HepG2 (cell line): ENCODE results near the gene GNAI2. TPM values are rescaled to one million over a fixed set of nuclear protein-coding genes. Genes with fewer than 3 reads are reported as not detected.

Source experiments
- ATAC-seq: fragments of 200-7000 bp; cut with Tn5 transposase; 3 replicates; pipeline ENCODE4 v1.9.1; 2020; ENCODE audit warnings: mild to moderate bottlenecking, moderate library complexity
- BruUV-seq: library from RNA; stranded (reverse); fragments of 400-500 nt; replicated peaks from 2 replicates; lab custom pipeline; 2021; lab: Mats Ljungman, UMichigan
- CTCF ChIA-PET: fragments of 300-600 bp; formaldehyde crosslinking; extraction: SDS; loops from one replicate; lab custom pipeline; 2021; ENCODE audit warnings: low total read pairs, inconsistent platforms, low intra/inter-chr PET ratio; lab: Yijun Ruan, JAX
- POLR2A ChIA-PET: fragments of 350-600 bp; sonication (Branson Sonifier 250); formaldehyde crosslinking; loops from one replicate; lab custom pipeline; 2020; ENCODE audit warnings: antibody characterized with exemption, inconsistent platforms; lab: Yijun Ruan, JAX
- DNase-seq: peaks from one replicate; pipeline ENCODE4 v3.0.0-alpha.2; 2015; ENCODE audit warnings: low spot score
- FAIRE-seq: peaks from 3 replicates; lab custom pipeline; 2011; peaks lifted over from hg19 to GRCh38; lab: Jason Lieb, UNC
- H2AFZ ChIP-seq: one replicate; pipeline ENCODE4 v1.6.1; 2011; ENCODE audit warnings: low read length, inconsistent platforms
- H3K27ac ChIP-seq: fragments of 300-600 bp; 3 replicates; pipeline ENCODE4 v1.8.0; 2011; ENCODE audit warnings: mixed run types, mild to moderate bottlenecking, mixed read lengths, low read length, inconsistent platforms; ENCODE audit not compliant: insufficient read depth; ENCODE audit errors: extremely low read length
- H3K27me3 ChIP-seq, 2 experiments: fragments of 200-600 bp in 1 of 2; 2 replicates in 1 of 2; 3 replicates in 1 of 2; pipeline versions ENCODE4 v1.6.0 to v1.8.0; 2011; ENCODE audit warnings: low read length in 2 of 2, mild to moderate bottlenecking in 2 of 2, moderate library complexity in 2 of 2, inconsistent platforms in 1 of 2; ENCODE audit not compliant: insufficient read depth in 2 of 2, control insufficient read depth in 1 of 2
- H3K36me3 ChIP-seq, 2 experiments: fragments of 200-600 bp in 1 of 2; replicated peaks in 1 of 2; 2 replicates in 1 of 2; 3 replicates in 1 of 2; pipeline versions ENCODE4 v1.5.1 to v1.8.0; 2011; ENCODE audit warnings: low read length in 2 of 2, inconsistent platforms in 1 of 2; ENCODE audit not compliant: insufficient read depth in 2 of 2, control insufficient read depth in 1 of 2
- H3K4me1 ChIP-seq: 2 replicates; pipeline ENCODE4 v1.5.1; 2012; ENCODE audit warnings: low read length, inconsistent platforms; ENCODE audit not compliant: insufficient read depth
- H3K4me2 ChIP-seq: 2 replicates; pipeline ENCODE4 v1.6.0; 2011; ENCODE audit warnings: low read depth, low read length, inconsistent platforms
- H3K4me3 ChIP-seq, 3 experiments: fragments of 200-600 bp in 1 of 3; sonication (generic), shearing (Covaris generic) in 1 of 3; replicated peaks in 1 of 3; 2 replicates each; pipeline ENCODE4 v1.5.1; 2011 to 2016; ENCODE audit warnings: low read length in 3 of 3, inconsistent platforms in 2 of 3, low read depth in 2 of 3, mild to moderate bottlenecking in 2 of 3, control low read depth in 1 of 3, mixed read lengths in 1 of 3; ENCODE audit not compliant: insufficient read depth in 1 of 3
- H3K79me2 ChIP-seq: one replicate; pipeline ENCODE4 v1.6.1; 2011; ENCODE audit warnings: low read length, inconsistent platforms; ENCODE audit not compliant: insufficient read depth
- H3K9ac ChIP-seq: 2 replicates; pipeline ENCODE4 v1.6.0; 2011; ENCODE audit warnings: mild to moderate bottlenecking, low read depth, low read length, inconsistent platforms; ENCODE audit not compliant: insufficient read depth
- H3K9me3 ChIP-seq: 2 replicates; pipeline ENCODE4 v1.5.1; 2012; ENCODE audit warnings: mild to moderate bottlenecking, low read length
- H4K20me1 ChIP-seq: 2 replicates; pipeline ENCODE4 v1.6.0; 2011; ENCODE audit warnings: inconsistent platforms, mild to moderate bottlenecking, low read length, moderate library complexity; ENCODE audit not compliant: insufficient read depth
- AGO1 ChIP-seq: fragments of 200-400 bp; formaldehyde crosslinking; IDR thresholded peaks from 2 replicates; pipeline ENCODE4 v1.6.1; 2017; ENCODE audit warnings: mild to moderate bottlenecking, low read depth, low read length, moderate library complexity; ENCODE audit not compliant: poor library complexity, severe bottlenecking
- AHR ChIP-seq: IDR thresholded peaks from 2 replicates; pipeline ENCODE4 v1.6.1; 2018; ENCODE audit warnings: missing genetic modification reagents, missing compliant biosample characterization
- CENPBD1 ChIP-seq: sonication (generic); formaldehyde crosslinking; IDR thresholded peaks from 2 replicates; pipeline ENCODE4 v1.8.0; 2022; ENCODE audit warnings: missing genetic modification reagents, low read depth, mild to moderate bottlenecking, borderline replicate concordance
- HDAC2 ChIP-seq: sonication (generic); formaldehyde crosslinking; IDR thresholded peaks from 2 replicates; pipeline ENCODE4 v1.4.0; 2020; ENCODE audit warnings: missing genetic modification reagents
- IRF1 ChIP-seq: sonication (generic); formaldehyde crosslinking; IDR thresholded peaks from 2 replicates; pipeline ENCODE4 v1.4.0; 2020; ENCODE audit warnings: low read depth, mild to moderate bottlenecking, missing genetic modification reagents
- NR1H2 ChIP-seq: sonication (generic); formaldehyde crosslinking; IDR thresholded peaks from 2 replicates; pipeline ENCODE4 v1.8.1; 2022; ENCODE audit warnings: low read depth, missing genetic modification reagents, borderline replicate concordance
- RAD21 ChIP-seq: fragments of 450-650 bp; formaldehyde crosslinking; IDR thresholded peaks from 2 replicates; pipeline ENCODE4 v1.5.0; 2020; ENCODE audit warnings: mild to moderate bottlenecking
- SNAI1 ChIP-seq: sonication (generic); formaldehyde crosslinking; IDR thresholded peaks from 2 replicates; pipeline ENCODE4 v1.5.0; 2020; ENCODE audit warnings: mild to moderate bottlenecking, missing genetic modification reagents, borderline replicate concordance
- ZBTB43 ChIP-seq: sonication (generic); formaldehyde crosslinking; conservative IDR thresholded peaks from 2 replicates; pipeline ENCODE4 v1.4.0; 2020; ENCODE audit warnings: missing genetic modification reagents
- ZNF274 ChIP-seq: sonication (generic); formaldehyde crosslinking; IDR thresholded peaks from 2 replicates; pipeline ENCODE4 v1.5.1; 2020; ENCODE audit warnings: mild to moderate bottlenecking, missing genetic modification reagents
- ZNF280B ChIP-seq: sonication (generic); formaldehyde crosslinking; IDR thresholded peaks from 2 replicates; pipeline ENCODE4 v1.5.0; 2020; ENCODE audit warnings: missing genetic modification reagents, mild to moderate bottlenecking, borderline replicate concordance
- ZNF414 ChIP-seq: sonication (generic); formaldehyde crosslinking; IDR thresholded peaks from 2 replicates; pipeline ENCODE4 v1.5.0; 2020; ENCODE audit warnings: missing genetic modification reagents
- ZNF580 ChIP-seq: IDR thresholded peaks from 2 replicates; pipeline ENCODE4 v1.6.1; 2016; ENCODE audit warnings: low read depth, borderline replicate concordance
- ZNF670 ChIP-seq: sonication (generic); formaldehyde crosslinking; IDR thresholded peaks from 2 replicates; pipeline ENCODE4 v1.8.0; 2022; ENCODE audit warnings: mild to moderate bottlenecking, missing genetic modification reagents, borderline replicate concordance
- ZNF740 ChIP-seq: sonication (generic); formaldehyde crosslinking; IDR thresholded peaks from 2 replicates; pipeline ENCODE4 v1.4.0; 2020; ENCODE audit warnings: missing genetic modification reagents
- ZSCAN12 ChIP-seq: sonication (generic); formaldehyde crosslinking; IDR thresholded peaks from 2 replicates; pipeline ENCODE4 v1.9.0; 2021; ENCODE audit warnings: mild to moderate bottlenecking, missing genetic modification reagents
- ZUFSP ChIP-seq: sonication (generic); formaldehyde crosslinking; IDR thresholded peaks from 2 replicates; pipeline ENCODE4 v1.9.0; 2021; ENCODE audit warnings: missing genetic modification reagents, mild to moderate bottlenecking, borderline replicate concordance
- WGBS: methylation state at CpG from one replicate; pipeline ENCODE4 v1.1.6; 2017; ENCODE audit warnings: low lambda C conversion rate; 5-methylcytosine and 5-hydroxymethylcytosine counted together
- in situ Hi-C: cut with HindIII; loops from 2 replicates; pipeline ENCODE4 v1.10.0; 2017; ENCODE audit warnings: low pct_unique_long_range_greater_than_20kb; ENCODE audit not compliant: extremely low pct_ligation_motif_present
- intact Hi-C: fragments of 100-400 bp; cut with micrococcal nuclease; formaldehyde crosslinking; loops from one replicate; pipeline ENCODE4 v1.10.0; 2022; ENCODE audit not compliant: unreplicated experiment
- polyA plus RNA-seq, 8 experiments: library from polyadenylated mRNA; depleted of rRNA in 3 of 8; stranded (reverse) in 7 of 8; unstranded in 1 of 8; fragments of >200 nt; fragmentation: Illumina TruSeq in 4 of 8; extraction: Trizol in 4 of 8; gene quantifications; 2 replicates each; pipeline versions ENCODE4 v1.2.1 to v1.2.3, GENCODE V29; 2011 to 2016; ENCODE audit warnings: low read depth in 4 of 8, missing spikeins in 1 of 8, mixed read lengths in 1 of 8; ENCODE audit not compliant: insufficient read depth in 1 of 8
- total RNA-seq, 5 experiments: library from RNA; depleted of rRNA; stranded (reverse); fragments of >200 nt; fragmentation: Illumina TruSeq; extraction: Trizol; gene quantifications; 2 replicates each; pipeline ENCODE4 v1.2.3, GENCODE V29; 2016; ENCODE audit warnings: low read depth in 1 of 5

Gene GNAI2
- total and polyA plus RNA-seq, 2 of the 13 experiments (the other 11 are each of a cell fraction or from before 2014, with no cell fraction given), result 51.1 to 66.2 TPM

- H3K9ac ChIP-seq, result no peak overlapping the region
- in situ Hi-C loops (no loop called here), intact Hi-C loops (no loop called here)
- H3K79me2 ChIP-seq, result peaks cover 25% of the 10 kb centered on the region
- 94% methylated on average over 2 of the region's 3 CpGs for WGBS
- H3K9me3 ChIP-seq, result no peaks in the 10 kb centered on the region
- no peak for ATAC-seq
- H3K36me3 ChIP-seq, result peaks cover 13 to 41% of the 10 kb centered on the region in 2 experiments
- H3K4me1 ChIP-seq, result peaks cover 64% of the 10 kb centered on the region
- H3K4me3 ChIP-seq, result no peak overlapping the region
- no peaks in the 10 kb centered on the region for H3K27me3 ChIP-seq
- peak overlapping the region; percentile 99 for H3K27ac ChIP-seq
- no TSS peak for BruUV-seq
- no peak for DNase-seq
- ChIA-PET CTCF (interaction anchor here (1.2 kb wide), 1 partner anchor 9 kb away, joined by 3 read pairs; no protein-coding TSS in a partner anchor), POLR2A (interaction anchor here (1.5 to 16.5 kb wide), 4 partner anchors 3 to 23 kb away, joined by 4 to 844 read pairs (median 625); partner anchors contain the start of genes GNAI2 and SLC38A3)
- no peak for FAIRE-seq
- no peaks in the 10 kb centered on the region; the same call in 1 of the 2 replicates for H4K20me1 ChIP-seq
- H2AFZ ChIP-seq, result no peak overlapping the region
- H3K4me2 ChIP-seq, result no peak overlapping the region
- TF ChIP-seq AHR (CRISPR knock-in tag) (no peak), ZNF740 (CRISPR knock-in tag) (no peak), RAD21 (CRISPR knock-in tag) (no peak), ZNF274 (CRISPR knock-in tag) (no peak), HDAC2 (no peak), ZNF414 (CRISPR knock-in tag) (no peak), ZSCAN12 (no peak), ZNF580 (CRISPR knock-in tag) (no peak), AGO1 (no peak), ZNF670 (CRISPR knock-in tag) (no peak), CENPBD1 (CRISPR knock-in tag) (no peak), IRF1 (CRISPR knock-in tag) (no peak), ZNF280B (0 out of 2 replicates have a peak, but pooled peaks have one; percentile 19), SNAI1 (0 out of 2 replicates have a peak, but pooled peaks have one; percentile 40), ZUFSP (CRISPR knock-in tag) (no peak), ZBTB43 (CRISPR knock-in tag) (no peak), NR1H2 (CRISPR knock-in tag) (no peak)
Measured at GRCh38 chr3:50212971-50213370, 23.0 kb upstream of the GNAI2 start.
